ENCODE measurements around the gene TFPT. TPM values are rescaled to one million over a fixed set of nuclear protein-coding genes. Genes with fewer than 3 reads are reported as not detected.

TFPT gene
- total RNA-seq, 3 donors from 2014 or later: 9.8 to 18.2 (median 15.3) TPM

DNA sequence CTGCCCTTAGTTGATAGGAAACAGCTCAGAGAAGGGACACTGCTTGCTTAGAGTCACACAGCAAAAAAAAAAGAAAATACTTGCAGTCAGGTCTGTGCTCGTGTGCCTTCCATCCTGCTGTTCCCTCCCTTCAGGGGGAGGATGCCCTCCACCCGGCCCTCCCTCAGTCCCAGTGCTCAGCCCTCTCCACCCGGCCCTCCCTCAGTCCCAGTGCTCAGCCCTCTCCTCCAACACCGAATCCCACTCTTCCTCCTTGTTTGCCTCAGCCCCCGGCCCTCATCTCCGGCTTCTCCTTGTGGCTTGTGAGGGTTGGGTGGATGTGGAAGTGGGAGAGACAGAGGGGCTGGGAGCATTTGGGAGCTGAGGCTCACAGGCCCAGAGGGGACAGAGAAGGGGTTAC is 5.8 kb downstream of the TFPT start:
- TF ChIP-seq CTCF (IDR thresholded peaks at IDR 0.05): no peak
- ATAC-seq (no peak), DNase-seq (peak in 1 of 3 donors; percentile 12)
- Histone ChIP-seq H3K4me3 (no peak overlapping the region), H3K4me1 (ENCODE audit: low read depth) (peaks cover 4% of the 10 kb centered on the region), H3K36me3 (ENCODE audit: low read depth) (no peaks in the 10 kb centered on the region), H3K9me3 (no peaks in the 10 kb centered on the region)
- intact Hi-C loops (cut with DNase I, micrococcal nuclease): no loop called here

DNA sequence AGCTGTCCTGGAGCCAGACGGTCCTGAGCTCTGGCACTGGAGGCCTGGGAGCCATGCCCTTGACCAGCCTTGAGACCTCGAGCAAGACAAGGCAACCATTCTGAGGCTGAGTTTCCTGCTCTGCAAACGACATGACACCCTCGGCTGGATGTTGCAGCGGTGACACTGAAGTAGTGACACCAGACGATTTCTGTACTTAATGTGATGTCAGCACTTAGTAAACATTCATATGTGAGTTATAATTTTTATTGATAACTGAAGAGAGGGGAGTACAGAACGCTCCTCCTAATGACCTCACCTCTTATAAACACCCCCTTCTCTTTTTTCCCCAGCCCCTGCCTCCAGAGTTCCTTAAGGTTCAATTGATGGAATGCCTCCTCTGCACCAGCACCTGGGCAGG is 7.0 kb downstream of the TFPT start:
- no peaks in the 10 kb centered on the region for H3K36me3 ChIP-seq (ENCODE audit: low read depth)
- DNase-seq (no peak), ATAC-seq (no peak)
- no peaks in the 10 kb centered on the region for H3K4me1 ChIP-seq (ENCODE audit: low read depth)
- H3K4me3 ChIP-seq: no peak overlapping the region
- intact Hi-C loops (cut with DNase I, micrococcal nuclease): no loop called here
- TF ChIP-seq CTCF (IDR thresholded peaks at IDR 0.05): no peak
- H3K9me3 ChIP-seq: no peaks in the 10 kb centered on the region

DNA sequence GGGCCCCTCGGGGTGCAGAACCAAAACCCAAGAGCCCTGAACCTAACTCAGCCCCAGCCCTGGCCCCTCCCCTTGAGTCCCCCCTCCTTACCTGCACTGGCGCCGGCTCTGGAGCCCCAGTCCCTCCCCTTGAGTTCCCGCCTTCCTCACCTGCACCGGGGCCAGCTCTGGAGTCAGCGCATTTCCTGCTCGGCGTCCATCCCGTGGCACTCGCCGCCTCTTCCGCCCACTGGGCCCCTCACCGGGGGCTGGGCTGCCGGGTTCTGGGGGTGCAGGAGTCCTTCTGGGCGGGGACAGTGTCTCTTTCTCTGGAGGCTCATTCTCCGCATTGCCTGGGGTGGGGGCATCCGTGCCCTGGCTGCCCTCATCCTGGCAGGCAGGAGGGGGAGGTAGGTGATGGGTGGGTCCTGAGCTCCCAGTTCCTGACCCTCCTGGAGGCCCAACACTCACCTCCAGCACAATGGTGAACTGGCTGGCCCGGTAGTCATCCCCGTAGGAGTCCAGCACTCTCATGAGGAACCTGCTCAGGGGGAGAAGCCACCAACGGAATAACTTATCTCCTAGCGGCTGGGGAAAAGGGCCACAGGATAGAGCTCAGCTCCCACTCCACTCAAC is 7.5 kb downstream of the TFPT start:
- H3K9me3 ChIP-seq: no peaks in the 10 kb centered on the region
- ATAC-seq (no peak), DNase-seq (no peak)
- H3K36me3 ChIP-seq (ENCODE audit: low read depth): no peaks in the 10 kb centered on the region
- H3K4me1 ChIP-seq (ENCODE audit: low read depth): no peaks in the 10 kb centered on the region
- intact Hi-C loops (cut with DNase I, micrococcal nuclease): no loop called here
- no peak for TF ChIP-seq CTCF (IDR thresholded peaks at IDR 0.05)
- H3K4me3 ChIP-seq: no peak overlapping the region

GRCh38 chr19:54106716-54107115 is 8.7 kb downstream of the TFPT start:
- ATAC-seq (no peak), DNase-seq (no peak)
- TF ChIP-seq CTCF (IDR thresholded peaks at IDR 0.05): no peak
- Histone ChIP-seq H3K9me3 (no peaks in the 10 kb centered on the region), H3K4me3 (no peak overlapping the region), H3K36me3 (ENCODE audit: low read depth) (no peaks in the 10 kb centered on the region), H3K4me1 (ENCODE audit: low read depth) (peaks cover 3% of the 10 kb centered on the region)
- intact Hi-C loops (cut with DNase I, micrococcal nuclease): no loop called here

GRCh38 chr19:54105796-54106195 is 9.7 kb downstream of the TFPT start:
- no peak for TF ChIP-seq CTCF (IDR thresholded peaks at IDR 0.05)
- ATAC-seq (no peak), DNase-seq (no peak)
- intact Hi-C loops (cut with DNase I, micrococcal nuclease): no loop called here
- Histone ChIP-seq H3K4me1 (ENCODE audit: low read depth) (peaks cover 3% of the 10 kb centered on the region), H3K36me3 (ENCODE audit: low read depth) (no peaks in the 10 kb centered on the region), H3K9me3 (no peaks in the 10 kb centered on the region), H3K4me3 (no peak overlapping the region)
